ENCODE results near the gene PHACTR3. TPM values are rescaled to one million over a fixed set of nuclear protein-coding genes. Genes with fewer than 3 reads are reported as not detected.

Gene PHACTR3
- total RNA-seq, 1 donor from 2014 or later, result 1.4 TPM

GRCh38 chr20:59696476-59696875, 92.1 kb downstream of the PHACTR3 start:
- no peaks in the 10 kb centered on the region for H3K36me3 ChIP-seq
- H3K4me2 ChIP-seq, result no peak overlapping the region
- no peaks in the 10 kb centered on the region for H3K79me2 ChIP-seq (ENCODE audit: low read depth)
- H3K4me3 ChIP-seq, result no peak overlapping the region
- no peaks in the 10 kb centered on the region for H3K4me1 ChIP-seq
- Mint-ChIP-seq H3K9me3 (no peaks in the 10 kb centered on the region), H3K27me3 (ENCODE audit: insufficient read depth, low read depth) (peaks cover 6% of the 10 kb centered on the region), H3K27ac (no peak overlapping the region), H3K4me3 (no peak overlapping the region), H3K4me1 (no peaks in the 10 kb centered on the region), H3K36me3 (no peaks in the 10 kb centered on the region)
- H3K27ac ChIP-seq, result no peak overlapping the region
- H4K20me1 ChIP-seq (ENCODE audit: low read depth), result no peaks in the 10 kb centered on the region
- peaks cover 5% of the 10 kb centered on the region for H3K9me3 ChIP-seq (ENCODE audit: low read depth)
- H3K27me3 ChIP-seq, result no peaks in the 10 kb centered on the region
- H3F3A ChIP-seq (ENCODE audit: low read depth), result no peaks in the 10 kb centered on the region
- DNase-seq (ENCODE audit: low spot score), result no peak
- TF ChIP-seq CTCF (IDR thresholded peaks at IDR 0.05), result no peak
- TF ChIP-seq EZH2phosphoT487 (IDR thresholded peaks at IDR 0.05), result no peak
- TF ChIP-seq EZH2 (IDR thresholded peaks at IDR 0.05), result no peak
- no peak overlapping the region for H3K9ac ChIP-seq
- no peak overlapping the region for H2AFZ ChIP-seq (replicated peaks)

GRCh38 chr20:59697068-59697467, 92.7 kb downstream of the PHACTR3 start:
- Histone ChIP-seq H3K9ac (no peak overlapping the region), H3K9me3 (ENCODE audit: low read depth) (peaks cover 5% of the 10 kb centered on the region), H3F3A (ENCODE audit: low read depth) (no peaks in the 10 kb centered on the region), H3K79me2 (ENCODE audit: low read depth) (no peaks in the 10 kb centered on the region), H3K4me1 (no peaks in the 10 kb centered on the region), H3K36me3 (no peaks in the 10 kb centered on the region), H3K4me3 (no peak overlapping the region), H3K27ac (no peak overlapping the region), H2AFZ (replicated peaks) (no peak overlapping the region), H3K4me2 (no peak overlapping the region), H4K20me1 (ENCODE audit: low read depth) (no peaks in the 10 kb centered on the region), H3K27me3 (no peaks in the 10 kb centered on the region)
- no peak for DNase-seq (ENCODE audit: low spot score)
- no peak overlapping the region for H3K27ac Mint-ChIP-seq
- no peak overlapping the region for H3K4me3 Mint-ChIP-seq
- peaks cover 6% of the 10 kb centered on the region for H3K27me3 Mint-ChIP-seq (ENCODE audit: insufficient read depth, low read depth)
- H3K4me1 Mint-ChIP-seq, result no peaks in the 10 kb centered on the region
- H3K36me3 Mint-ChIP-seq, result no peaks in the 10 kb centered on the region
- no peaks in the 10 kb centered on the region for H3K9me3 Mint-ChIP-seq
- TF ChIP-seq EZH2phosphoT487 (IDR thresholded peaks at IDR 0.05) (no peak), CTCF (IDR thresholded peaks at IDR 0.05) (no peak), EZH2 (IDR thresholded peaks at IDR 0.05) (no peak)

- Histone ChIP-seq H4K20me1 (ENCODE audit: low read depth) (no peaks in the 10 kb centered on the region), H3K4me1 (no peaks in the 10 kb centered on the region), H3K9ac (no peak overlapping the region), H3K79me2 (ENCODE audit: low read depth) (no peaks in the 10 kb centered on the region), H3K9me3 (ENCODE audit: low read depth) (peaks cover 5% of the 10 kb centered on the region), H3K27ac (no peak overlapping the region), H3K4me3 (no peak overlapping the region), H3K36me3 (no peaks in the 10 kb centered on the region), H3F3A (ENCODE audit: low read depth) (no peaks in the 10 kb centered on the region), H3K4me2 (no peak overlapping the region), H2AFZ (replicated peaks) (no peak overlapping the region), H3K27me3 (no peaks in the 10 kb centered on the region)
- TF ChIP-seq CTCF (IDR thresholded peaks at IDR 0.05) (no peak), EZH2 (IDR thresholded peaks at IDR 0.05) (no peak), EZH2phosphoT487 (IDR thresholded peaks at IDR 0.05) (no peak)
- H3K27ac Mint-ChIP-seq, result no peak overlapping the region
- no peaks in the 10 kb centered on the region for H3K4me1 Mint-ChIP-seq
- no peaks in the 10 kb centered on the region for H3K9me3 Mint-ChIP-seq
- DNase-seq (ENCODE audit: low spot score), result no peak
- H3K36me3 Mint-ChIP-seq, result no peaks in the 10 kb centered on the region
- no peak overlapping the region for H3K4me3 Mint-ChIP-seq
- peaks cover 4% of the 10 kb centered on the region for H3K27me3 Mint-ChIP-seq (ENCODE audit: insufficient read depth, low read depth)
Observed at GRCh38 chr20:59698598-59698997, 94.3 kb downstream of the PHACTR3 start.

Data from neural progenitor cell (in vitro differentiated cells).